Epithelial cell of prostate (primary cell): Measurements from ENCODE around the gene PRKG1.
"Not testable (repeated sequence)": the region's sequence is repeated elsewhere in the genome, so short reads cannot be mapped to it uniquely, and the experiment has no call there.

Experiments
- DNase-seq: peaks from one replicate; pipeline ENCODE4 v3.0.0-alpha.2; 2011; ENCODE audit warnings: low read depth, low spot score
- H3K27ac ChIP-seq: fragments of 450-650 bp; 2 replicates; pipeline ENCODE4 v1.5.1; 2017; ENCODE audit warnings: mild to moderate bottlenecking

PRKG1 gene

DNA sequence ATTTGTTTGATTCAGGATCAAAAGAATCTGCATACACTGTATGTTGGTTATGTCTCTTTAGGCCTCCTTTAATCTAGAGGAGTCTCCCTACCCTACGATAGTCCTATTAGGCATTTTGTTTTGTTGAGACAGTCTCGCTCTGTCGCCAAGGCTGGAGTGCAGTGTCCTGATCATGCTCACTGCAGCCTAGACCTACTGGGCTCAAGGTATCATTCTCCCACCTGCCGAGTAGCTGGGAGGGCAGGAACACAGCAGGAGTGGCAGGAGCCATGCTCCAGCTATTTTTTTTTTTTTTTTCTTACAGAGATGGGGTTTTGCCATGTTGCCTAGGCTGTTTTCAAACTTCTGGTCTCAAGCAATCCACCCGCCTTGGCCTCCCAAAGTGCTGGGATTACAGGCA, 1116.8 kb downstream of the PRKG1 start:
- H3K27ac ChIP-seq: no peak overlapping the region
- no peak for DNase-seq

DNA sequence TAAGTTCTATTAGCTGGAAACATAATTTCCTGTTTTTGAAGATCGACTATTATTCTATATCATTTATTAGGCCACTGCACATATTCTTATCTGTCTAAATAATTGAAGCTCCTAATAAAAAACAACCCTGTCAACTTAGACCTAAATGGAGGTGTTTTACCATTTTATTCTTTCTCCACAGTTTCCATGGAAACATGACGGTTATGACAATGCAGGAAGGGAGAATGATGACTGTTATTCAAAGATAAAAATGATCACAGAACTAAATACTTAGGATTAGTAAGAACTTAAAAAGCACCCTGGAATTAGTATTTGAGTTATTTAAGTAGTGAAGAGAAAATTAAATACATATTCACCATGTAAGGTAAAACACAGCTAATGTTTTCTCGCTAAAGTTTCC, 1119.9 kb downstream of the PRKG1 start:
- H3K27ac ChIP-seq: no peak overlapping the region
- DNase-seq: no peak

DNA sequence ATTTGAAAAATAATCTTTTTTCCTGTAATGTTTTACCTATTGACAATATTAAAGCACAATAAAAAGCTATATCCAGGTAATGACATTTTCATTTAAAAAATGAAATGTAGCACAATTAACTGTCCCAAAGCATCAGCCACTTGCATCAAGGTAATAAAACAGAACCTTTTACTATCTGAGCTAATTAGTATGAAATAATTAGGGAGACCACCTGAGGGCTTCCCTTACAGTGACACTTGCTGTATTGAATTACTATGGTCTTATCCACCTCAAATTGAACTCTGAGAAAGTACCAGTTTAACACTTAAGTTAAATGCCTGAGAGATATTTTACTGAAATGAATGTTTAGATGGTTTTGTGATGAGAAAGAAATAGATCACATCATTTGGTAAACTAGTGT, 1120.4 kb downstream of the PRKG1 start:
- H3K27ac ChIP-seq: no peak overlapping the region
- DNase-seq: no peak

DNA sequence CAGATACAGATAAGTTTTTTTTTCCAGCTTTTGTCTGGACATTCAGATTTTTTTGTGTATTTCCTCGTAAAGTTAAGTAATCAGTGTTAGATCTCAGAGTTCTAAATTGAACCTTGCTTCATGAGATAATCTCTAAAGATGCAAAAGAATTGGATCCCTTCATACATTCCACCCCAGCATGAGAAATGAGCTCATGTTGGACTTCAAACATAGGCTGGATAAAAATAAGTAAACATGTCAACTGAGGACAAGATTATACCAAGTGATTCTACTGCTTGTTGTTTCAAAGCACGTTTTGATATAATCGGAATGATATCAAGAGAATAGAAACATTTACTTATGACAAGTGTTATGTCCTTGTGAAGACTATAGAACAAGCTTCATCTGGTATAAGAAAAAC, 1122.8 kb downstream of the PRKG1 start:
- no peak overlapping the region for H3K27ac ChIP-seq
- DNase-seq: no peak

DNA sequence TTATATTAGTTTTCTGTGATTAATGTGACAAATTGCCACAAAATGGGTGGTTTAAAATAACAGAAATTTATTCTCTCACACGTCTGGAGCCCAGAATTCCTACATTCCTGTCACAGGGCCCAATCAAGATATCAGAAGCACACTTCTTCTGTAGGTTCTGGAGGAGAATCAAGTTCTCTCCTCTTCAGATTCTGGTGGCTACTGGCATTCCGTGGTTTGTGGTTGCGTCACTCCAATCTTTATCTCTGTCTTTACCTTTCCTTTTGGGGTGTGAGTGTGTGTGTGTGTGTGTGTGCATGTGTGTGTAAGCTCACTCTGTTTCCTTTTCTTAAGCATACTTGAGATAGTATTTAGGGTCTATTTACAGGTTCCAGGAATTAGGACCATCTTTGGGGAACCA, 1124.3 kb downstream of the PRKG1 start:
- no peak for DNase-seq

DNA sequence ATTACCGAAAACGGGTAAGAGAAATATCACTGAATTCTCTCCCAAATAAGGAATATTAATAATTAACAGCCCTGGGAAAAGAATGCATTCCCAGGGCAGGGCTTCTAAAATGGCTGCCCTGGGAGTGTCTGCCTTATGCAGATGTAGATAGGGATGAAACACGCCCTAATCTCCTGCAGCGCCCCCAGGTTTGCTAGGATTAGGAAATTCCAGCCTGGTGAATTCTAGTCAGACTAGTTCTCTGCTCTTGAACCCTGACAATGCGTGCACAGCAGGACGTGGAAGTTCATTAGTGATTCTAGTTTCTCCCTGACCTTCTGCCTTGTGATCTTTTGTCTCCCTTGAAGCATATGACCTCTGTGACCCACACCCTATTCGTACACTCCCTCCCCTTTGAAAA, 1130.6 kb downstream of the PRKG1 start:
- not testable (repeated sequence) for H3K27ac ChIP-seq, DNase-seq

More for the DNA sequence above, 1124.3 kb downstream of the PRKG1 start:
- H3K27ac ChIP-seq: no peak overlapping the region

DNA sequence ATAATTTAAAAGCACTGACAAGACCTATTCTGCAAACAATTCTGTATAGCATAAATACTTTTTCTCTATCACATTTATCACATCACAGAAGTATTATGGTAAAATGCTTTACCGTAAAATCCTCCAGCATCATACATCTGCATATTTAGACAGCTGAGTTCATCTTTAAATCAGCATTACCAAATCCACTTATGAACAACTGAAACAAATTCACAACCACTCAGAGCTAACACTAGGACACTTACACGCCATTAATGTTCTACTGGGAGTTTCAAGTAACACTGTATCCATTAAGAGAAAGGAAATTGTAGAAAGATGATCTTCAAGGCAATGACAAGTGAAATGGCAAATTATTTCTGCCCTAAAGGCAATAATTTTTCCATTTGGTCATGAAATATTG, 1134.1 kb downstream of the PRKG1 start:
- no peak for DNase-seq
- H3K27ac ChIP-seq: no peak overlapping the region

DNA sequence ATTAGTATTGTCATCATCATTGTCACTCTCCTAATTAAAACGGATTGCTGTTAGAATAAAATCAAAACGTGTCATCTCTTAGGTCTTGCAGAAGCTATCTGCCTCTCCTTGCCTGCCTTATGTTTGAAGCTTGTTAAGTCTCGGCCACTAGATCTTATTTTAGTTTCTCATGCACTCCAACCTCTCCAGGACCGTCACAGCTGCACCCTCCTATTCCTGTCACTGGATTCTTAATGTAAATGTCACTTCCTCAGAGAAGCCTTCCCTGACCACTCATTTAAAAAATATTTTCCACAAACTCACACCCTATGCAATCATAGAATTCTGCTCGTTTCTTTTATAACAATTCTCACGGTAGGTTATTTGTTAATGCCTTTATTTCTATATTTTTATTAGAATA, 1135.9 kb downstream of the PRKG1 start:
- no peak overlapping the region for H3K27ac ChIP-seq
- DNase-seq: no peak

DNA sequence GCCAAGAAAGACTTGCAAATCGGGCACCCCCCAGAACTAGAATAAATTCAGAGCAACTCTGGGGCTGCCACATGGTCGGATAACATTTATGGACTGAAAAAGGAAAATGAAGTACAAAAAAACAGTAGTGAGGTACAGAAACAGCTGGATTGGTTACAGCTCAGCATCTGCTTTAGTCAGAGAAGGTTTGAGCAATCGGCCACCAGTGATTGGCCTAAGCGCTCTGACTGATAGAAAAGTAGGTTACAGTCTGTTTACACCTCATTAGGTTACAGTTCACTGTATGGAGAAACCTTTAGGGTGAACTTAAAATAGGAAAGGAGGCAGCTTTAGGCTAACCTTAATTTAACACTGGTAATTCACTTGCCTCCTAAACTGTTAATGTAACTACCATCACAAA, 1137.8 kb downstream of the PRKG1 start:
- no peak overlapping the region for H3K27ac ChIP-seq
- no peak for DNase-seq

DNA sequence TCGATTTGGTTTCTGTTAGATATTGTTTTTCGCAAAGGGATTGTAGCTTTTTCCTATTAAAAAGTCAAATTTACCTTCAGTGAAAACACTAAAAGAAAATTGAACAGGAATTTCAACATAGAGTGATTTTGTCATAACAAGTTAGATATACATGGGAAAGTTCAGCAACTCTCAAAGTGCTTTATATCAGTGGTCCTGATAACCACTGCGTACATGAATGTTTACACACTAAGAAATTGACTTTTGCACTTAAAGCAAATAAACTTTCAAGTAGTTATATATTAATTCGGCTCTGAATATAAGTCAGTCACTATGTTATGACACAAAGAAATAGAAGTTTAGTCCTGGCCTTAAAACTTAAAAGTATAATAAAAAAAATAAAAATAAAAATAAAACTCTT, 1138.5 kb downstream of the PRKG1 start:
- H3K27ac ChIP-seq: no peak overlapping the region
- DNase-seq: no peak

DNA sequence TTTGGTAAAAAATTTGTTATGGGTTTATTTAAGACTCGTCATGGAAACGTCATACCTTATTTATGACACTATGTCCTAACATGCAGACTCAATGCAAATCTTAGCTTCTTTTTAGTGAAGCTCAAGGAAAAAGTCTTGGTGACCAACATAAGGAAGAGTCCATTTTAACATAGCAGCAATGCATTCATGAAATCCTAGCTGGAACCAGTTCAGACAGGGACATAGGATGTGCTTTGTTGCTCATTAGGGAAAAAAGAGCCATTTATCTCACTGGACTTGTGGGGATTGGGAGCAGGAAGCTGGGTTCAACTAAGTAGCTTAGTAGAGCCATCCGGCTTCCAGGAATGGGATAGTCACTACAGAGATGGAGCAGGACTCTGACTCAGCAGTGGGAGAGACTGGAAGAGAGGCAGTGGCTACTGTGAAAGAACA, 1139.0 kb downstream of the PRKG1 start:
- no peak overlapping the region for H3K27ac ChIP-seq
- no peak for DNase-seq

DNA sequence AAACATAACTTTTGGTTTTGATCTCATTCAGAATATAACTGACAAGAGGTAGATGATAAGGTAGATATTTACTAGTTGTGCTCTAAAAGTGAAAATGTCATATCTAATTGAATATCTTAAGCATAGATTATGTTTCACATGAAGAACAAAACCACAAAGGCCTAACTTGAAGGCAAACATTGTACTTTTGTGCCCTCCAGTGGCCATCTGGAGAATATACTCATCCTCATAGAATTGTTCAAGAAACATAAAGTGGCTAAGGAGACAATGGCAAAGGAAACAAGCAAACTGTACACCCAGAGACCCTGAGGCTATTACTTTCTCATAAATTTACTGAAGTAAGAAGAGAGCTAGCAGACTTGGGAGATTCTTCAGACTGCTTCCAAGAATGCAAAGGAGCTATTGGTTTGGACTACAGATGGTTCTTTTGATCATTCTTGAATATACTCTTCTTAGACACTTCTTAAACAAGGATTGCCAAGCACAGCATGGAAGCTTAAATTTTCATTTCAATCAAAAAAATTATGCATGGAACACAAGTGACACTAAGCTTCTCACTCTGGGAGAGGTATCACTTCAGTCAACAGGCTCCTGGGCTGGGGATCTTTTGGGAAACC, 1141.6 kb downstream of the PRKG1 start:
- no peak overlapping the region for H3K27ac ChIP-seq

DNA sequence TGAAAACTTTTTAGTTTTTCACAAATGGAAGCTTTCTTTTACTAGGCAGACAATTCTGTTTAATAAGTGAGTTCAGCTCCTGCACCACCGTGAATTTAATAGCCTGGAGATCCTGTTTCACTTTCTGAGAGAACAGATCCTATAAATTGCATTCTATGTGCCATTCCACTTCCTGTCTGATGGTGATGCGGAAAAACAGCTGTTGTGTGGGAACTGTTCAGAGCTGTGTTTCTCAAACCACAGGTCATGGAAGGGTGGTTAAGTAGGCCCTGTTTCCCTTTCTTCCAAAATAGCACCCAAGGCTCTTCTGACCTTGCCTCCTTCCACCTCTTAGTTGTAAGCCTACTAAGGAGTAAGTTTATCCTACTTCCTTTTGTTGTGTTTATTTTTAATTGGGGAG, 1142.6 kb downstream of the PRKG1 start:
- DNase-seq: no peak
- H3K27ac ChIP-seq: no peak overlapping the region

More for the DNA sequence above, 1141.6 kb downstream of the PRKG1 start:
- DNase-seq: no peak

DNA sequence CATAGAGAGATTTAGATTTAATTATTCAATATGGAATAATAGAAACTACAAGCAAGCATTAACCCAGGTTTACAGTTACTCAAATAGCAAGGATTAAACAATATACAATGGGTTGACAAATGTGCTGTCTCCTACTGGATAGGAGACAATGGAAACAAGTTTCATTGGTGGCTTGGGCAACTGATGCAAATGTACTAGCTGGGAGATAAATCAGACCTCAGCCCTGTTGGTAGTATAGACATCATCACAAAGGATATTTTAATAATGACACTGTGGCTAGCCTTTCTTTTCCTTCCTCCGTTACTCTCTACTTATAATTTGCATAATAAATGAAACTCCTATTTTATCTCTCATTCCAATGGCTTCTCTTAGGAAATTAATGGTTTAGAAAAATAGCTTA, 1143.2 kb downstream of the PRKG1 start:
- DNase-seq: no peak
- no peak overlapping the region for H3K27ac ChIP-seq

DNA sequence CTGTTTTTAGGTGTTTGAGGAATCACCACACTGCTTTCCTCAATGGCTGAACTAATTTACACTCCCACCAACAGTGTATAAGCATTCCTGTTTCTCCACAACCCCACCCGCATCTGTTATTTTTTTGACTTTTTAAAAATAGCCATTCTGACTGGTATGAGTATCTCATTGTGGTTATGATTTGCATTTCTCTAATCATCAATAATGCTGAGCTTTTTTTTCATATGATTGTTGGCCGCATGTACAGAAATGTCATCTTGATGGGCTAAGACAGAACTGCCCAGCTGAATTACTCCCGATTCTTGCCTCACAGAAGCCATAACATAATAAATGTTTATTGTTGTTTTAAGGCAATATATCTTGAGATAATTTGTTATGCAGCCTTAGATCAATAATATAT, 1146.7 kb downstream of the PRKG1 start:
- no peak overlapping the region for H3K27ac ChIP-seq

DNA sequence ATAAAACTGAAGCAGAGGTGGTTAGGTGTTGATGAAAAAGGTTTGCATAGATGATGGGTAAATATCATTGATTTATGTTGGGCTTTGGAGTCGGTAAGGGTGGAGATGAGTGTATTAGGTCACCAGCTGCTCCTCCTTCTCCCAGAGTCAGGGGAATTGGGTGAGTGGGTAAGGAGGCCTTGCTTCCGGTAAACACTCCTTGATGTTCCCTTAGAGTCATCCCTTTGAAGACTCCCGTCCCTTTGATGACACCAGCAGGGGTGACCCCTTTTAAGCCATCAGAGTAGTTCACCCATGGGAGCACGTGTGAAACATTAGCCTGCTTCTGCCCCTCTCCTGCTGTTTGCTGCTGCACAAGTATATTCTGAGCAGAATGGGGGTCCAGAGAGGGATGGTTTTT, 1147.6 kb downstream of the PRKG1 start:
- no peak for DNase-seq

More for the DNA sequence above, 1146.7 kb downstream of the PRKG1 start:
- DNase-seq: no peak

DNA sequence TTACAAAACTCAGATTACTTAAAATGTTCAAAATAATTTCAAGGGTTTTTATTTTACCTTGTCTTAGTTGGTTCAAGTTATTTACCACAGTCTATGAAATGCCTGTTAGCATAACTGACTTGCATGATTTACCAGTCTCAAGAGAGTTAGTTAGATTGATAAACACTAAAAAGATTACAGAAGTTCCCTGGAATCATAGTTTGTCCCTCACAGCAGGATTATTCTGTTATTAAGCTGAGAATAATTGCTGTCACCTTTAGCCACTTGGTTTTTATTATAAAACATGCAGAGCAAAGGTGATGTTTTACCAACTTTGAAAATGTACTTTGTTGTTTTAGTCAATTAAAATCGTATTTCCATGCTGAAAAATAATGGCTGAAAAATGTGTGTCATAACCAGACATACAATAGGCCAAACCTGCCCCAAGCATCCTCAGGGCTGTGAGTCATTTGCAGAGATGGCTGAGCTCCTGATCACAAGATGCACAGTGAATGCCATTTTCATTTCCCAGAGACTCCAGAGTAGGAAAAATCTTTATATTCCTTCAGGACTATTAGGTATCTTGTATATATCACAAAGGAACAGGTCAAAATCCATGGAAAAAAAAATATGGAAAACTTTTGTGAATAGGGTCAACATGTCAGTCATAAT, 1152.0 kb downstream of the PRKG1 start:
- no peak for DNase-seq
- peak overlapping the region; percentile 9 for H3K27ac ChIP-seq

More for the DNA sequence above, 1147.6 kb downstream of the PRKG1 start:
- no peak overlapping the region for H3K27ac ChIP-seq

DNA sequence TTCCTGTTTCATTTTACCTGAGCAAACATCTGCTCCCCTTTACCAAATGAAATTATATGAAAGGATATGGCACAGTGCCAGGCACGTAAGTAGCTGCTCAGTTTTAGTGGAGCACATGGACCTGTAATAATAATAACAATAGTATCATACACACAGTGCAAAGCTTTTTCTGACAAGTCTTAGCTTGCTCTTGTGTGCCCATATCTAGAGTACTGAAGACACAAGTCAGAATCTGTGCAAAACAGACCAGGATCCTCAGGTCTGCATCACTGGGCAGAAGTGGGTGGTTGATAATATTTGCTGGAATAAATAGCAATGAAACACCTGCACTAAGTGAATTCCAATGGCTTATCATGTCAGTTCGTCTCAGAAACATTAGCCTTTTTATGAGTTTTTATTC, 1154.3 kb downstream of the PRKG1 start:
- no peak for DNase-seq
- H3K27ac ChIP-seq: no peak overlapping the region

DNA sequence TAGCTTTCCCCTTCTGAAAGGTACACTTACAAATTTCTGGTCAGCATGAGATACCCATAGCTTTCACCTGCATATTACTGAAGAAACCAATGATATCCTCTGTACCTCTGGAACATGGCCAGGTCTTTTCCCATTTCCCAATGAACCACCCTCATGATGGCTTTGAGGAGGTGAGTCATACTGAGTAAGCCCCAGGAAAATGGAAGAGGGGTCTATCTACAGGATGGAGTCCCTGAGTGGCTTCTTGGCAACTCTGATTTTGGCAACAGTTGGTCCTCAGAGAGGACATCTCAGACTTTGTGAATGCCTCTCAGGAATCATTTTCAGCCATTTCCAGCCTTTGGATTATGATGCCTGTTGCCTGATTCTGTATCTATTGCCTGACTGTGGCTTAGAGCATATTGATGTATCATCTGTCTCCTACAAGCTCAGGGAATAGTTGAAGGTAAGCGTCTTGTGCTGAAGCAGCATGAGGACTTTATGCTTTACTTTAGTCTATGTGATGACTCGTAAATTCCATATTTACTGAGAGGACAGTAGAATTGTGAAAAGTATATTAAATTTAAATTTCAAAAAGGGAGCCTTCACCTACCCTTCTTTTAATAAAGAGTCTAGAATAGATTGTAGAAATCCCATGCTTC, 1155.1 kb downstream of the PRKG1 start:
- no peak overlapping the region for H3K27ac ChIP-seq
- DNase-seq: no peak

DNA sequence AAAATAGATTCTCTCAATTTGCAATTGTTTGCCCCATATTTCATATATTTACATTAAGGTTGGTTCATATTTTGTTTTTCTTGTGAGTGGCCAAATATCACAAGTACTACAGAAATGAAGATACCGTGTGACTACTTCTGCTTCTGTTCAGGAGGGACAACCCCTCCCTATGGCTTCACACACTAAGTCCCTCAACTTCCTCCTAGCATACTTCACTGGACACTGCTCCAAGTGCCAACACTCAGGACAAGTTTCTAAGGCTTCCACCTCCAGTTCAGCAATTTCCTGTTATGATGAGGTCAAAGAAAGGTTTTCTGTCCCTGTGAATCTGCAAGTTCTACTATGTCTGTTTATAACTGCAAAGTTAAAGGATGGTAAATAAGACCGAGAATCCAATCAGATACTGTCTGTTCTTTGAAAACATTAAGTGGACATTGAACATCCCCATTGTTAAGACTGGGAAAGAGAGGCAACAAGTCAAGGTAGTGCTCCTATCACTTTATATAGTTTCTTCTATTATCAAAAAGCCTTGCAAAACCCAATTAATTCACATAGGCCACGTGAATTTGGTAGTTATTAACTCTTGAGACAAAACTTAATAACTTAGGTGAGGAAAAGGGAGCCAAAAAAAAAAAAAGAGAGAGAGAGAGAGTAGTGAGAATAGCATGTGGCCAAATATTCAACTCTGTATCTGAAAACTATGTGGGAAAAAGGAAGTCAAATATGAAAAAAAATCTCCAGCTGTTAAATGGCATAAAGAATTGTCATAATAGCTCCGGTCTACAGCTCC, 1158.5 kb downstream of the PRKG1 start:
- no peak for DNase-seq
- H3K27ac ChIP-seq: peak overlapping the region; percentile 83
